WTC11 (cell line): ENCODE data around the gene THBS2. TPM values are rescaled to one million over a fixed set of nuclear protein-coding genes. Genes with fewer than 3 reads are reported as not detected.
"Not testable (repeated sequence)": the region's sequence is repeated elsewhere in the genome, so short reads cannot be mapped to it uniquely, and the experiment has no call there.

Source experiments
- ATAC-seq: fragments of 200-7000 bp; cut with Tn5 transposase; 2 replicates; pipeline ENCODE4 v1.10.0; 2021; ENCODE audit warnings: mild to moderate bottlenecking, moderate library complexity
- CTCF ChIA-PET: fragments of 300-600 bp; sonication (Branson Sonifier 250); formaldehyde crosslinking; loops from one replicate; lab custom pipeline; 2021; ENCODE audit warnings: antibody characterized with exemption; lab: Charles Lee
- POLR2A ChIA-PET: fragments of 350-600 bp; sonication (Branson Sonifier 250); formaldehyde crosslinking; loops from one replicate; lab custom pipeline; 2021; ENCODE audit warnings: antibody characterized with exemption; lab: Charles Lee
- DNase-seq: peaks from one replicate; pipeline ENCODE4 v3.0.0; 2021; ENCODE audit warnings: low spot score
- H3K27ac Mint-ChIP-seq: 2 replicates; pipeline ENCODE4 v1.8.0; 2021; ENCODE audit warnings: mixed read lengths
- H3K27me3 Mint-ChIP-seq: 2 replicates; pipeline ENCODE4 v1.8.0; 2021; ENCODE audit warnings: low read depth, mild to moderate bottlenecking, moderate library complexity, mixed read lengths
- H3K36me3 Mint-ChIP-seq: 2 replicates; pipeline ENCODE4 v1.8.0; 2021; ENCODE audit warnings: mixed read lengths
- H3K4me1 Mint-ChIP-seq: 2 replicates; pipeline ENCODE4 v1.8.0; 2022; ENCODE audit warnings: mixed read lengths
- H3K4me3 Mint-ChIP-seq: 2 replicates; pipeline ENCODE4 v1.8.0; 2021; ENCODE audit warnings: mild to moderate bottlenecking, moderate library complexity, mixed read lengths
- H3K9me3 Mint-ChIP-seq: 2 replicates; pipeline ENCODE4 v1.8.0; 2021; ENCODE audit warnings: mixed read lengths
- CREM ChIP-seq: sonication (generic); formaldehyde crosslinking; IDR thresholded peaks from 2 replicates; pipeline ENCODE4 v1.8.1; 2022; ENCODE audit warnings: mild to moderate bottlenecking, missing genetic modification reagents, moderate library complexity
- FOXJ3 ChIP-seq: sonication (generic); formaldehyde crosslinking; IDR thresholded peaks from 2 replicates; pipeline ENCODE4 v1.9.0; 2021; ENCODE audit warnings: missing genetic modification reagents, mild to moderate bottlenecking, borderline replicate concordance
- FOXK1 ChIP-seq: sonication (generic); formaldehyde crosslinking; IDR thresholded peaks from 2 replicates; pipeline ENCODE4 v1.8.0; 2022; ENCODE audit warnings: mild to moderate bottlenecking, moderate library complexity, missing genetic modification reagents
- GRHL2 ChIP-seq: fragments of 250-450 bp; sonication (Bioruptor Pico); IDR thresholded peaks from 2 replicates; pipeline ENCODE4 v1.8.0; 2022; ENCODE audit warnings: mild to moderate bottlenecking, moderate library complexity; ENCODE audit not compliant: insufficient replicate concordance, severe bottlenecking
- GTF2I ChIP-seq: fragments of 250-450 bp; sonication (Bioruptor Pico); conservative IDR thresholded peaks from 2 replicates; pipeline ENCODE4 v1.4.0; 2021; ENCODE audit warnings: mild to moderate bottlenecking
- HMGXB4 ChIP-seq: sonication (generic); formaldehyde crosslinking; IDR thresholded peaks from 2 replicates; pipeline ENCODE4 v1.8.1; 2023; ENCODE audit warnings: mild to moderate bottlenecking, moderate library complexity, missing genetic modification reagents
- IRF1 ChIP-seq: sonication (generic); formaldehyde crosslinking; IDR thresholded peaks from 2 replicates; pipeline ENCODE4 v1.8.0; 2023; ENCODE audit warnings: missing genetic modification reagents
- IRF2 ChIP-seq: sonication (generic); formaldehyde crosslinking; IDR thresholded peaks from 2 replicates; pipeline ENCODE4 v1.8.0; 2022; ENCODE audit warnings: low read depth, missing genetic modification reagents, borderline replicate concordance
- JUN ChIP-seq: sonication (generic); formaldehyde crosslinking; IDR thresholded peaks from 2 replicates; pipeline ENCODE4 v1.8.0; 2023; ENCODE audit warnings: mild to moderate bottlenecking, missing genetic modification reagents
- MAX ChIP-seq: sonication (generic); formaldehyde crosslinking; IDR thresholded peaks from 2 replicates; pipeline ENCODE4 v1.8.0; 2022; ENCODE audit warnings: mild to moderate bottlenecking, missing genetic modification reagents
- MLX ChIP-seq: sonication (generic); formaldehyde crosslinking; IDR thresholded peaks from 2 replicates; pipeline ENCODE4 v1.8.1; 2023; ENCODE audit warnings: mild to moderate bottlenecking, missing genetic modification reagents, moderate library complexity
- NFYB ChIP-seq: sonication (generic); formaldehyde crosslinking; conservative IDR thresholded peaks from 2 replicates; pipeline ENCODE4 v1.8.0; 2022; ENCODE audit warnings: low read depth, missing genetic modification reagents
- PRDM15 ChIP-seq: sonication (generic); formaldehyde crosslinking; IDR thresholded peaks from 2 replicates; pipeline ENCODE4 v1.8.0; 2022; ENCODE audit warnings: missing genetic modification reagents
- SMAD4 ChIP-seq: sonication (generic); formaldehyde crosslinking; IDR thresholded peaks from 2 replicates; pipeline ENCODE4 v1.8.0; 2022; ENCODE audit warnings: mild to moderate bottlenecking, missing genetic modification reagents
- SOX15 ChIP-seq: fragments of 250-450 bp; sonication (Bioruptor Pico); IDR thresholded peaks from 2 replicates; pipeline ENCODE4 v1.9.0; 2021; ENCODE audit warnings: mild to moderate bottlenecking
- SP1 ChIP-seq: sonication (generic); formaldehyde crosslinking; conservative IDR thresholded peaks from 2 replicates; pipeline ENCODE4 v1.8.1; 2022; ENCODE audit warnings: missing genetic modification reagents
- TEAD1 ChIP-seq: sonication (generic); formaldehyde crosslinking; IDR thresholded peaks from 2 replicates; pipeline ENCODE4 v1.8.0; 2022; ENCODE audit warnings: mild to moderate bottlenecking, missing genetic modification reagents
- TEAD4 ChIP-seq: sonication (generic); formaldehyde crosslinking; IDR thresholded peaks from 2 replicates; pipeline ENCODE4 v1.8.0; 2022; ENCODE audit warnings: mild to moderate bottlenecking, missing genetic modification reagents
- USF1 ChIP-seq: sonication (generic); formaldehyde crosslinking; IDR thresholded peaks from 2 replicates; pipeline ENCODE4 v1.8.0; 2022; ENCODE audit warnings: mild to moderate bottlenecking, missing genetic modification reagents
- ZBTB21 ChIP-seq: sonication (generic); formaldehyde crosslinking; IDR thresholded peaks from 2 replicates; pipeline ENCODE4 v1.8.1; 2023; ENCODE audit warnings: mild to moderate bottlenecking, missing genetic modification reagents, borderline replicate concordance
- ZBTB43 ChIP-seq: sonication (generic); formaldehyde crosslinking; IDR thresholded peaks from 2 replicates; pipeline ENCODE4 v1.8.1; 2023; ENCODE audit warnings: mild to moderate bottlenecking, missing genetic modification reagents
- ZNF232 ChIP-seq: sonication (generic); formaldehyde crosslinking; IDR thresholded peaks from 2 replicates; pipeline ENCODE4 v1.8.0; 2022; ENCODE audit warnings: mild to moderate bottlenecking, missing genetic modification reagents
- total RNA-seq: library from RNA; stranded (reverse); gene quantifications from 3 replicates; pipeline ENCODE4 v1.2.3, GENCODE V29; 2021

The THBS2 gene
- total RNA-seq, 1 experiment from 2014 or later, result 40.3 TPM

GRCh38 chr6:169263374-169263773 lies 9.7 kb upstream of the THBS2 start:
- Mint-ChIP-seq H3K4me3 (no peak overlapping the region), H3K36me3 (peaks cover 5% of the 10 kb centered on the region), H3K27ac (no peak overlapping the region), H3K4me1 (peaks cover 5% of the 10 kb centered on the region), H3K27me3 (peaks cover 5% of the 10 kb centered on the region; the same call in 1 of the 2 replicates), H3K9me3 (peaks cover 5% of the 10 kb centered on the region)
- ATAC-seq, result no peak
- TF ChIP-seq MAX (CRISPR knock-in tag) (no peak), ZNF232 (CRISPR knock-in tag) (no peak), ZBTB21 (CRISPR knock-in tag) (no peak), SMAD4 (no peak), SOX15 (no peak), USF1 (CRISPR knock-in tag) (no peak), TEAD1 (no peak), NFYB (CRISPR knock-in tag) (no peak), IRF2 (no peak), FOXJ3 (CRISPR knock-in tag) (no peak), TEAD4 (CRISPR knock-in tag) (no peak), GTF2I (CRISPR knock-in tag) (no peak), SP1 (CRISPR knock-in tag) (no peak), PRDM15 (CRISPR knock-in tag) (no peak), CREM (CRISPR knock-in tag) (no peak), JUN (CRISPR knock-in tag) (no peak), GRHL2 (CRISPR knock-in tag) (no peak)
- DNase-seq, result no peak
- ChIA-PET POLR2A (no interaction called here), CTCF (no interaction called here)

GRCh38 chr6:169262602-169263001 lies 9.0 kb upstream of the THBS2 start:
- CTCF ChIA-PET, H3K4me3 Mint-ChIP-seq, POLR2A ChIA-PET, DNase-seq, H3K27me3 Mint-ChIP-seq, H3K36me3 Mint-ChIP-seq, ATAC-seq, H3K27ac Mint-ChIP-seq, H3K4me1 Mint-ChIP-seq, H3K9me3 Mint-ChIP-seq: not testable (repeated sequence)

- no peak for ATAC-seq
- Mint-ChIP-seq H3K27me3 (peaks cover 22% of the 10 kb centered on the region), H3K9me3 (peaks cover 18% of the 10 kb centered on the region), H3K4me1 (peaks cover 45% of the 10 kb centered on the region), H3K36me3 (peaks cover 7% of the 10 kb centered on the region), H3K4me3 (no peak overlapping the region), H3K27ac (no peak overlapping the region)
- TF ChIP-seq FOXJ3 (CRISPR knock-in tag), result no peak
- no peak for TF ChIP-seq FOXK1 (CRISPR knock-in tag)
- TF ChIP-seq NFYB (CRISPR knock-in tag), result no peak
- ChIA-PET POLR2A (no interaction called here), CTCF (no interaction called here)
- no peak for DNase-seq
These were observed 2.9 kb upstream of the THBS2 start for GRCh38 chr6:169256518-169256917.

- H3K4me3 Mint-ChIP-seq, result no peak overlapping the region
- H3K4me1 Mint-ChIP-seq, result peaks cover 50% of the 10 kb centered on the region
- ATAC-seq (no peak), DNase-seq (no peak)
- H3K9me3 Mint-ChIP-seq, result peaks cover 18% of the 10 kb centered on the region
- H3K27ac Mint-ChIP-seq, result no peak overlapping the region
- peaks cover 7% of the 10 kb centered on the region for H3K36me3 Mint-ChIP-seq
- peaks cover 22% of the 10 kb centered on the region for H3K27me3 Mint-ChIP-seq
- ChIA-PET CTCF (no interaction called here), POLR2A (no interaction called here)
- TF ChIP-seq MLX (CRISPR knock-in tag) (no peak), NFYB (CRISPR knock-in tag) (no peak), IRF1 (CRISPR knock-in tag) (no peak), ZBTB43 (CRISPR knock-in tag) (no peak), HMGXB4 (no peak)
- TF ChIP-seq, all 79 proteins: peak for 0
These were observed 2.4 kb upstream of the THBS2 start for GRCh38 chr6:169256061-169256460.
